ENCODE results near the gene SSNA1.

DNA sequence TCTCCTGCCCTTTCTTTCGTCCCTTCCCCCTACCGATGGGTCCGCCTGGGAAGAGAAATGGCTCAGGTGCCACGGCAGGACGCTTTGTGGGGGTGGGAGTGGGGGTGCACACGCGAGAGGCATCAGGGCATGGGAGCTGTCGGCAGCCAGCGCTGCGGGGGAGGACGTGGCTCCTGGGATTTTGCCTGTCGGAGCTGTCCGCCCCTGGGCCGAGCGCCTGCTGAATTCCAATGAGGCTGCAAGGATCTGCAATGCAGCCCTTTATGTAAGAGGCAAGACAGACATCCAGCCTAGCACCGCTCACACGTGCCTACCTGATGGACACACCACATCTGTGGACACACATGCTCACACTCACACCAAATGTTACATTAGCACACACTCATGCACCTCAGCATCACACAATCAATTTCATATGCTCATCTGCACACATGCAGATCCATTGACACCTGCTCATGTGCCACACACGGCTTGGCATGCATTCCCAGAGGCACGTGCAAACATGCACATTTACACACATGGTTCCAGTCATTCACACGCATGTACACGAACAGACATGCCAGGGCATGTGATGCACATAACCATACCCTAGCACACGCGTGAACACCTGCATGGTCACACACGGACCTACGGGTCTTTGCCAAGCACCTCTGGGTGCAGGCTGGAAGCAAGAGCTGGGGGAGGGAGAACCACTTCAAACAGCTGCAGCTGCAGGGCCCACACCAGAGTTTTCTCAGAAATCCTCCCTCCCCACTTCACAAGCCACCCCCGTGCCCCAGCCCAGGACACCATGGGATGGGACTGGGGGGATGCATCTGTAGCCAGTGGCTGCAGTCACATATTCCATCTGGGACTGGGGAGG is 48.1 kb upstream of the SSNA1 start:
- TF ChIP-seq CTCF (IDR thresholded peaks at IDR 0.05; ENCODE audit: low read depth, low read length) = no peak
- TF ChIP-seq EZH2phosphoT487 (IDR thresholded peaks at IDR 0.05; ENCODE audit: low read depth) = no peak
